ENCODE measurements around the gene TGOLN2. TPM values are rescaled to one million over a fixed set of nuclear protein-coding genes. Genes with fewer than 3 reads are reported as not detected.
A peak's percentile ranks its signal among the peaks of the same experiment; 100 is the strongest.

Gene TGOLN2
- total and polyA plus RNA-seq, 10 of the 15 experiments (the other 5 are each of a cell fraction or from before 2014, with no cell fraction given), result 13.8 to 92.3 (median 49.4) TPM

DNA sequence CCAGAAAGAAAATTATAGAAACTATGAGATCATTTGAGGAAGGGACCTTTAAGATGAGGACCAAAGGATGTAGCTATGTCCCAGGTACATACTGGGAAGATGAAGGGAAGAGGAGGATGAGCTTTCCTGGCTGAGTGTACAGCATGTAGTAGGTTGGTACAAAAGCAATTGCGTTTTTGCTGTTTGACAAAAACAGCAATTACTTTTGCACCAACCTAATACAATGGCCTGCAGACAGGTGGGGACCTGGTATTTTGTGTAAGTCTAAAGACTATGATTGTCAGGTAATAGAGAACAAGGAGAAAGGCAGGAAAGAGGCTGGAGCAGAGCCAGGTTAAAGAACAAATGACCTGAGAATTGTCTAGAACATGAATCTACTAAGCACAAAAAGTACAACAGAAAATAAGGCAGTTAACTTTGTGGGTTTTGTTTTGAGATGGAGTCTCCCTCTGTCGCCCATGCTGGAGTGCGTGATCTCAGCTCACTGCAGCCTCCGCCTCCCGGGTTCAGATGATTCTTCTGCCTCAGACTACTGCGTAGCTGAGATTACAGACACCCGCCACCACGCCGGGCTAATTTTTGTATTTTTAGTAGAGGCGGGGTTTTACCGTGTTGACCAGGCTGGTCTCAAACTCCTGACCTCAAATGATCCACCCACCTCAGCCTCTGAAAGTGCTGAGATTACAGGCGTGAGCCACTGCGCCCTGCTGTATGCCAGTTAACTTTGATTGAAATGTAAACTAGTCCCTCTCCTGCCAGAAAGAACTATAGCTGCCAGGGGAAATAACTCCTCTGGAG is 3.2 kb upstream of the TGOLN2 start:
- H3K4me1 ChIP-seq (ENCODE audit: control insufficient read depth, insufficient read depth, low read length), result peaks cover 17% of the 10 kb centered on the region
- H3K9ac ChIP-seq (ENCODE audit: control insufficient read depth, insufficient read depth, low read length), result 0 out of 2 replicates have a peak overlapping the region, but pooled peaks have one; percentile 7
- peak; percentile 25 for ATAC-seq
- ChIA-PET CTCF (interaction anchor here (0.8 to 1.4 kb wide), 3 partner anchors 16 to 65 kb away, joined by 3 read pairs; no protein-coding TSS in a partner anchor), POLR2A (interaction anchor here (1.4 kb wide), 1 partner anchor 20 kb away, joined by 4 read pairs; no protein-coding TSS in a partner anchor), SMC1A (ENCODE audit: uncharacterized antibody, unreplicated experiment) (interaction anchor here (0.7 to 0.8 kb wide), 2 partner anchors 26 to 221 kb away, joined by 3 to 5 read pairs; no protein-coding TSS in a partner anchor), RAD21 (ENCODE audit: unreplicated experiment) (interaction anchor here (1.4 kb wide), 1 partner anchor 23 kb away, joined by 4 read pairs; the partner anchor contains the start of genes ELMOD3 and RETSAT)
- intact Hi-C loops (cut with micrococcal nuclease; ENCODE audit: unreplicated experiment) (no loop called here), in situ Hi-C loops (cut with MboI) (no loop called here)
- no peak for DNase-seq (ENCODE audit: low read depth, low spot score)
- WGBS (ENCODE audit: insufficient coverage, insufficient replicate concordance, low lambda C conversion rate, missing lambda C conversion rate), result under 1% methylated on average over 13 of the region's 13 CpGs
- H2AFZ ChIP-seq (ENCODE audit: control insufficient read depth, low read depth, low read length), result peak overlapping the region; percentile 71
- no TSS peak for BruUV-seq (replicated peaks)
- peaks cover 24% of the 10 kb centered on the region for H3K79me2 ChIP-seq (ENCODE audit: control insufficient read depth, insufficient read depth, low read length)
- H3K27ac ChIP-seq (ENCODE audit: control insufficient read depth, insufficient read depth), result no peak overlapping the region; the same call in 1 of the 2 replicates
- no peaks in the 10 kb centered on the region for H3K36me3 ChIP-seq (ENCODE audit: control insufficient read depth in 2 of 2, insufficient read depth in 2 of 2, low read length in 1 of 2)
- FAIRE-seq, result peak; percentile 81
- no peaks in the 10 kb centered on the region for H3K9me3 ChIP-seq (replicated peaks; ENCODE audit: control insufficient read depth, insufficient read depth, low read length)
- H3K27me3 ChIP-seq (replicated peaks in 1 of 2; ENCODE audit: control insufficient read depth in 2 of 2, insufficient read depth in 2 of 2, low read length in 1 of 2), result no peaks in the 10 kb centered on the region
- H3K4me3 ChIP-seq, result no peak overlapping the region; the same call in 1 of the 2 replicates
- H4K20me1 ChIP-seq (ENCODE audit: control insufficient read depth, insufficient read depth), result peaks cover 2% of the 10 kb centered on the region; the same call in 1 of the 2 replicates
- peak overlapping the region; percentile 81 for H3K4me2 ChIP-seq (ENCODE audit: control insufficient read depth, insufficient read depth)
- TF ChIP-seq, protein P1, sequence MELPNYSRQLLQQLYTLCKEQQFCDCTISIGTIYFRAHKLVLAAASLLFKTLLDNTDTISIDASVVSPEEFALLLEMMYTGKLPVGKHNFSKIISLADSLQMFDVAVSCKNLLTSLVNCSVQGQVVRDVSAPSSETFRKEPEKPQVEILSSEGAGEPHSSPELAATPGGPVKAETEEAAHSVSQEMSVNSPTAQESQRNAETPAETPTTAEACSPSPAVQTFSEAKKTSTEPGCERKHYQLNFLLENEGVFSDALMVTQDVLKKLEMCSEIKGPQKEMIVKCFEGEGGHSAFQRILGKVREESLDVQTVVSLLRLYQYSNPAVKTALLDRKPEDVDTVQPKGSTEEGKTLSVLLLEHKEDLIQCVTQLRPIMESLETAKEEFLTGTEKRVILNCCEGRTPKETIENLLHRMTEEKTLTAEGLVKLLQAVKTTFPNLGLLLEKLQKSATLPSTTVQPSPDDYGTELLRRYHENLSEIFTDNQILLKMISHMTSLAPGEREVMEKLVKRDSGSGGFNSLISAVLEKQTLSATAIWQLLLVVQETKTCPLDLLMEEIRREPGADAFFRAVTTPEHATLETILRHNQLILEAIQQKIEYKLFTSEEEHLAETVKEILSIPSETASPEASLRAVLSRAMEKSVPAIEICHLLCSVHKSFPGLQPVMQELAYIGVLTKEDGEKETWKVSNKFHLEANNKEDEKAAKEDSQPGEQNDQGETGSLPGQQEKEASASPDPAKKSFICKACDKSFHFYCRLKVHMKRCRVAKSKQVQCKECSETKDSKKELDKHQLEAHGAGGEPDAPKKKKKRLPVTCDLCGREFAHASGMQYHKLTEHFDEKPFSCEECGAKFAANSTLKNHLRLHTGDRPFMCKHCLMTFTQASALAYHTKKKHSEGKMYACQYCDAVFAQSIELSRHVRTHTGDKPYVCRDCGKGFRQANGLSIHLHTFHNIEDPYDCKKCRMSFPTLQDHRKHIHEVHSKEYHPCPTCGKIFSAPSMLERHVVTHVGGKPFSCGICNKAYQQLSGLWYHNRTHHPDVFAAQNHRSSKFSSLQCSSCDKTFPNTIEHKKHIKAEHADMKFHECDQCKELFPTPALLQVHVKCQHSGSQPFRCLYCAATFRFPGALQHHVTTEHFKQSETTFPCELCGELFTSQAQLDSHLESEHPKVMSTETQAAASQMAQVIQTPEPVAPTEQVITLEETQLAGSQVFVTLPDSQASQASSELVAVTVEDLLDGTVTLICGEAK (IDR thresholded peaks at IDR 0.05; ENCODE audit: borderline replicate concordance), result peak; percentile 31; the same call in 1 of the 2 replicates
- TF ChIP-seq SKIL (IDR thresholded peaks at IDR 0.05; ENCODE audit: low read depth, poor library complexity, severe bottlenecking) (peak; percentile 52), TBL1XR1 (IDR thresholded peaks at IDR 0.05; ENCODE audit: low read depth, low read length) (no peak), ATF7 (IDR thresholded peaks at IDR 0.05; ENCODE audit: low read depth) (peak; percentile 20; the same call in 1 of the 2 replicates), SREBF1 (IDR thresholded peaks at IDR 0.05; ENCODE audit: low read length) (no peak), CBFB (IDR thresholded peaks at IDR 0.05; ENCODE audit: low read depth) (no peak), ESRRA (IDR thresholded peaks at IDR 0.05; ENCODE audit: low read length) (no peak), CREM (IDR thresholded peaks at IDR 0.05; ENCODE audit: low read depth) (no peak), YY1 (IDR thresholded peaks at IDR 0.05; ENCODE audit: low read depth, low read length) (0 out of 2 replicates have a peak, but pooled peaks have one; percentile 24), NR2F1 (conservative IDR thresholded peaks at IDR 0.05) (no peak), RUNX3 (IDR thresholded peaks at IDR 0.05; ENCODE audit: low read length) (peak; percentile 50), PML (IDR thresholded peaks at IDR 0.05; ENCODE audit: low read length) (0 out of 2 replicates have a peak, but pooled peaks have one; percentile 27)
- TF ChIP-seq, protein P2, sequence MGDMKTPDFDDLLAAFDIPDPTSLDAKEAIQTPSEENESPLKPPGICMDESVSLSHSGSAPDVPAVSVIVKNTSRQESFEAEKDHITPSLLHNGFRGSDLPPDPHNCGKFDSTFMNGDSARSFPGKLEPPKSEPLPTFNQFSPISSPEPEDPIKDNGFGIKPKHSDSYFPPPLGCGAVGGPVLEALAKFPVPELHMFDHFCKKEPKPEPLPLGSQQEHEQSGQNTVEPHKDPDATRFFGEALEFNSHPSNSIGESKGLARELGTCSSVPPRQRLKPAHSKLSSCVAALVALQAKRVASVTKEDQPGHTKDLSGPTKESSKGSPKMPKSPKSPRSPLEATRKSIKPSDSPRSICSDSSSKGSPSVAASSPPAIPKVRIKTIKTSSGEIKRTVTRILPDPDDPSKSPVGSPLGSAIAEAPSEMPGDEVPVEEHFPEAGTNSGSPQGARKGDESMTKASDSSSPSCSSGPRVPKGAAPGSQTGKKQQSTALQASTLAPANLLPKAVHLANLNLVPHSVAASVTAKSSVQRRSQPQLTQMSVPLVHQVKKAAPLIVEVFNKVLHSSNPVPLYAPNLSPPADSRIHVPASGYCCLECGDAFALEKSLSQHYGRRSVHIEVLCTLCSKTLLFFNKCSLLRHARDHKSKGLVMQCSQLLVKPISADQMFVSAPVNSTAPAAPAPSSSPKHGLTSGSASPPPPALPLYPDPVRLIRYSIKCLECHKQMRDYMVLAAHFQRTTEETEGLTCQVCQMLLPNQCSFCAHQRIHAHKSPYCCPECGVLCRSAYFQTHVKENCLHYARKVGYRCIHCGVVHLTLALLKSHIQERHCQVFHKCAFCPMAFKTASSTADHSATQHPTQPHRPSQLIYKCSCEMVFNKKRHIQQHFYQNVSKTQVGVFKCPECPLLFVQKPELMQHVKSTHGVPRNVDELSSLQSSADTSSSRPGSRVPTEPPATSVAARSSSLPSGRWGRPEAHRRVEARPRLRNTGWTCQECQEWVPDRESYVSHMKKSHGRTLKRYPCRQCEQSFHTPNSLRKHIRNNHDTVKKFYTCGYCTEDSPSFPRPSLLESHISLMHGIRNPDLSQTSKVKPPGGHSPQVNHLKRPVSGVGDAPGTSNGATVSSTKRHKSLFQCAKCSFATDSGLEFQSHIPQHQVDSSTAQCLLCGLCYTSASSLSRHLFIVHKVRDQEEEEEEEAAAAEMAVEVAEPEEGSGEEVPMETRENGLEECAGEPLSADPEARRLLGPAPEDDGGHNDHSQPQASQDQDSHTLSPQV (IDR thresholded peaks at IDR 0.05), result no peak
